ENCODE data around the gene OSBPL6.

OSBPL6 gene

GRCh38 chr2:178295906-178296305, 101.6 kb downstream of the OSBPL6 start:
- Histone ChIP-seq H3K9me3 (ENCODE audit: control insufficient read depth, low read length) (no peaks in the 10 kb centered on the region), H3K27me3 (ENCODE audit: control insufficient read depth, insufficient read depth, low read length) (no peaks in the 10 kb centered on the region), H2AFZ (no peak overlapping the region), H3K4me3 (ENCODE audit: low read depth, low read length) (no peak overlapping the region), H3K4me2 (ENCODE audit: low read length) (no peak overlapping the region), H3K27ac (no peak overlapping the region), H3K79me2 (no peaks in the 10 kb centered on the region), H3K36me3 (ENCODE audit: control insufficient read depth, insufficient read depth, low read length) (no peaks in the 10 kb centered on the region), H3K9ac (no peak overlapping the region), H3K4me1 (peaks cover 4% of the 10 kb centered on the region)
- TF ChIP-seq CTCF (IDR thresholded peaks at IDR 0.05): no peak

GRCh38 chr2:178296394-178297090, 102.2 kb downstream of the OSBPL6 start:
- Histone ChIP-seq H3K36me3 (ENCODE audit: control insufficient read depth, insufficient read depth, low read length) (no peaks in the 10 kb centered on the region), H3K4me3 (ENCODE audit: low read depth, low read length) (no peak overlapping the region), H3K27me3 (ENCODE audit: control insufficient read depth, insufficient read depth, low read length) (no peaks in the 10 kb centered on the region), H3K27ac (no peak overlapping the region), H3K79me2 (no peaks in the 10 kb centered on the region), H3K9me3 (ENCODE audit: control insufficient read depth, low read length) (no peaks in the 10 kb centered on the region), H2AFZ (no peak overlapping the region), H3K4me1 (peaks cover 4% of the 10 kb centered on the region), H3K4me2 (ENCODE audit: low read length) (no peak overlapping the region), H3K9ac (no peak overlapping the region)
- no peak for TF ChIP-seq CTCF (IDR thresholded peaks at IDR 0.05)

DNA sequence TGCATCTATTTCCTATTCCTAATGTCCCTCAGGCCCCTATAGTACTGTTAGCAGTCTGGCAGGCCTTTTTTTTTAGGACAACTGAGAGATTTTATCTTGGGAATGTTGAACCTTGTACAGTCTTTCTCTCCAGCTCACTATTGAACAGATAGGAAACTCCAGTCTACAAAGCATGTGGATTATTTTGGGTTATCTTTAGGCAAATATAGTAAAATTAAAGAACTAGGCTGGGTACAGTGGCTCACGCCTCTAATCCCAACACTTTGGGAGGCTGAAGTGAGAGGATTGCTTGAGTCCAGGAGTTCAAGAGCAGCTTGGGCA, 102.7 kb downstream of the OSBPL6 start:
- no peak overlapping the region for H2AFZ ChIP-seq
- H3K9me3 ChIP-seq (ENCODE audit: control insufficient read depth, low read length): no peaks in the 10 kb centered on the region
- TF ChIP-seq CTCF (IDR thresholded peaks at IDR 0.05): no peak
- H3K79me2 ChIP-seq: no peaks in the 10 kb centered on the region
- H3K27ac ChIP-seq: no peak overlapping the region
- no peak overlapping the region for H3K9ac ChIP-seq
- H3K4me3 ChIP-seq (ENCODE audit: low read depth, low read length): no peak overlapping the region
- no peaks in the 10 kb centered on the region for H3K36me3 ChIP-seq (ENCODE audit: control insufficient read depth, insufficient read depth, low read length)
- H3K27me3 ChIP-seq (ENCODE audit: control insufficient read depth, insufficient read depth, low read length): no peaks in the 10 kb centered on the region
- peaks cover 4% of the 10 kb centered on the region for H3K4me1 ChIP-seq
- no peak overlapping the region for H3K4me2 ChIP-seq (ENCODE audit: low read length)

GRCh38 chr2:178298785-178299212, 104.5 kb downstream of the OSBPL6 start:
- Histone ChIP-seq H3K4me3 (ENCODE audit: low read depth, low read length) (no peak overlapping the region), H3K9ac (no peak overlapping the region), H3K27me3 (ENCODE audit: control insufficient read depth, insufficient read depth, low read length) (no peaks in the 10 kb centered on the region), H3K9me3 (ENCODE audit: control insufficient read depth, low read length) (no peaks in the 10 kb centered on the region), H2AFZ (no peak overlapping the region), H3K36me3 (ENCODE audit: control insufficient read depth, insufficient read depth, low read length) (no peaks in the 10 kb centered on the region), H3K27ac (no peak overlapping the region), H3K4me2 (ENCODE audit: low read length) (no peak overlapping the region), H3K4me1 (peaks cover 4% of the 10 kb centered on the region), H3K79me2 (no peaks in the 10 kb centered on the region)
- no peak for TF ChIP-seq CTCF (IDR thresholded peaks at IDR 0.05)

DNA sequence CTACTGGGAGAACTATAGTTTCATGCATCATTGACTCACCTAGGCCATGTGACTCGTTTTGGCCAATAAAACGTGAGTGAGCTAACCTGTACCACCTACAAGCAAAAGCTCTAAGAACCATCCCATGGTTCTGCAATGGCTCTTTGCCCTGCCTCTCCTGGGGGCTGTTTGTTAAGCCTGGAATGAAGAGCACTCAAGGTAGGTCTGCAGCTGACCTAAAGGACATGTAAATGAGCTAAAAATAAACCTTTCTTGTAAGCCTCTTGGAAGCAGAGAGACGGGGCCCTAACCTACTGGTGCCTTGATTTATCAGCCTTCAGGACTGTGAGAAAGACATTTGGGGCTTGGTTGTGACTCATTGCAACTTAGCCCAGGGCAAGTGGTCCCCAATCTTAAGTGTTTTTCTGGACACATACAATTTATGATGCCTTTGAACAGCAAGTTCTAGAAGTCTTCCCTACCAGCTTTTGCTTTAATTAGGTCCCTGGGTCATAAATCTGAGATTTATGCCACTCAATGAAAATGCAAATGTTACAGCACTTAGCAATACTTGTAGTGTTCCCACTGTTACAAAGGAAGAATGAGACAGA, 107.4 kb downstream of the OSBPL6 start:
- no peaks in the 10 kb centered on the region for H3K27me3 ChIP-seq (ENCODE audit: control insufficient read depth, insufficient read depth, low read length)
- H3K4me2 ChIP-seq (ENCODE audit: low read length): no peak overlapping the region
- peaks cover 4% of the 10 kb centered on the region for H3K4me1 ChIP-seq
- H3K4me3 ChIP-seq (ENCODE audit: low read depth, low read length): no peak overlapping the region
- H3K9me3 ChIP-seq (ENCODE audit: control insufficient read depth, low read length): no peaks in the 10 kb centered on the region
- no peaks in the 10 kb centered on the region for H3K36me3 ChIP-seq (ENCODE audit: control insufficient read depth, insufficient read depth, low read length)
- TF ChIP-seq CTCF (IDR thresholded peaks at IDR 0.05): no peak
- no peak overlapping the region for H3K27ac ChIP-seq
- H2AFZ ChIP-seq: no peak overlapping the region
- no peaks in the 10 kb centered on the region for H3K79me2 ChIP-seq
- H3K9ac ChIP-seq: no peak overlapping the region

All from parathyroid adenoma (tissue), 2 donors.